PC-3 (cell line): ENCODE measurements around the gene GPX4.

ENCODE experiments used
- CTCF ChIP-seq: fragments of 300-600 bp; sonication (generic); conservative IDR thresholded peaks from 2 replicates; pipeline ENCODE4 v1.5.1; 2017; ENCODE audit warnings: antibody characterized with exemption, low read depth, mild to moderate bottlenecking, low read length
- EZH2 ChIP-seq: fragments of 300-600 bp; sonication (generic); IDR thresholded peaks from one replicate; pipeline ENCODE4 v1.6.1; 2017; ENCODE audit warnings: antibody characterized with exemption, mild to moderate bottlenecking, low read length; ENCODE audit not compliant: unreplicated experiment
- EZH2phosphoT487 ChIP-seq: fragments of 300-600 bp; sonication (generic); IDR thresholded peaks from 2 replicates; pipeline ENCODE4 v1.6.1; 2018; ENCODE audit warnings: mild to moderate bottlenecking, antibody characterized with exemption, low read length, borderline replicate concordance

GRCh38 chr19:1147934-1148549 lies 44.2 kb downstream of the GPX4 start:
- no peak for TF ChIP-seq EZH2phosphoT487
- TF ChIP-seq EZH2 = no peak
- no peak for TF ChIP-seq CTCF
